T-helper 17 cell (primary cell): ENCODE results near the gene BTBD9. TPM values are rescaled to one million over a fixed set of nuclear protein-coding genes. Genes with fewer than 3 reads are reported as not detected.
A peak's percentile ranks its signal among the peaks of the same experiment; 100 is the strongest.

Experiments
- ATAC-seq: fragments of 150-1000 bp; cut with Tn5 transposase; 2 replicates; pipeline ENCODE4 v1.10.0; 2021; ENCODE audit warnings: mild to moderate bottlenecking, moderate library complexity
- DNase-seq, 3 donors: peaks; one replicate each; pipeline versions ENCODE4 v3.0.0 to v3.0.0-alpha.2; 2020 to 2021
- H3K9me3 ChIP-seq: one replicate; pipeline ENCODE4 v1.7.0; 2013; ENCODE audit warnings: low read length, mild to moderate bottlenecking; ENCODE audit not compliant: control insufficient read depth, poor library complexity, severe bottlenecking
- H3K27ac Mint-ChIP-seq: one replicate; pipeline ENCODE4 v1.8.0; 2022; ENCODE audit warnings: mild to moderate bottlenecking, moderate library complexity, mixed read lengths
- H3K27me3 Mint-ChIP-seq: one replicate; pipeline ENCODE4 v1.8.0; 2022; ENCODE audit warnings: mixed read lengths
- H3K36me3 Mint-ChIP-seq: one replicate; pipeline ENCODE4 v1.8.0; 2022; ENCODE audit warnings: low read depth, mixed read lengths
- H3K4me1 Mint-ChIP-seq: one replicate; pipeline ENCODE4 v1.8.0; 2022; ENCODE audit warnings: mild to moderate bottlenecking, mixed read lengths
- H3K4me3 Mint-ChIP-seq: one replicate; pipeline ENCODE4 v1.8.0; 2022; ENCODE audit warnings: mild to moderate bottlenecking, moderate library complexity, mixed read lengths
- total RNA-seq, 4 donors: library from RNA in 2 of 4; stranded (reverse) in 2 of 4; gene quantifications; one replicate each; pipeline ENCODE4 v1.2.3 and lab custom pipeline; 2022 to 2026

BTBD9 gene
- total RNA-seq, 2 donors from 2014 or later: 61.3 to 63.5 TPM

- H3K27me3 Mint-ChIP-seq: no peaks in the 10 kb centered on the region
- H3K9me3 ChIP-seq: no peaks in the 10 kb centered on the region
- ATAC-seq (no peak), DNase-seq (no peak)
- H3K4me1 Mint-ChIP-seq: peaks cover 3% of the 10 kb centered on the region
- no peaks in the 10 kb centered on the region for H3K36me3 Mint-ChIP-seq
- H3K4me3 Mint-ChIP-seq: no peak overlapping the region
- H3K27ac Mint-ChIP-seq: no peak overlapping the region
These were observed 476.3 kb downstream of the BTBD9 start for GRCh38 chr6:38163186-38164130.

- H3K27ac Mint-ChIP-seq: no peak overlapping the region
These were observed 477.1 kb downstream of the BTBD9 start for GRCh38 chr6:38162493-38163185.

GRCh38 chr6:38161754-38162492 is 477.8 kb downstream of the BTBD9 start:
- ATAC-seq (no peak), DNase-seq (no peak)
- H3K27ac Mint-ChIP-seq: no peak overlapping the region
- H3K4me1 Mint-ChIP-seq: peaks cover 3% of the 10 kb centered on the region
- H3K4me3 Mint-ChIP-seq: no peak overlapping the region
- no peaks in the 10 kb centered on the region for H3K9me3 ChIP-seq
- H3K27me3 Mint-ChIP-seq: no peaks in the 10 kb centered on the region
- H3K36me3 Mint-ChIP-seq: no peaks in the 10 kb centered on the region

More at GRCh38 chr6:38162493-38163185, 477.1 kb downstream of the BTBD9 start:
- DNase-seq (no peak), ATAC-seq (no peak)
- Mint-ChIP-seq H3K36me3 (no peaks in the 10 kb centered on the region), H3K4me1 (peaks cover 3% of the 10 kb centered on the region), H3K4me3 (no peak overlapping the region), H3K27me3 (no peaks in the 10 kb centered on the region)
- no peaks in the 10 kb centered on the region for H3K9me3 ChIP-seq

DNA sequence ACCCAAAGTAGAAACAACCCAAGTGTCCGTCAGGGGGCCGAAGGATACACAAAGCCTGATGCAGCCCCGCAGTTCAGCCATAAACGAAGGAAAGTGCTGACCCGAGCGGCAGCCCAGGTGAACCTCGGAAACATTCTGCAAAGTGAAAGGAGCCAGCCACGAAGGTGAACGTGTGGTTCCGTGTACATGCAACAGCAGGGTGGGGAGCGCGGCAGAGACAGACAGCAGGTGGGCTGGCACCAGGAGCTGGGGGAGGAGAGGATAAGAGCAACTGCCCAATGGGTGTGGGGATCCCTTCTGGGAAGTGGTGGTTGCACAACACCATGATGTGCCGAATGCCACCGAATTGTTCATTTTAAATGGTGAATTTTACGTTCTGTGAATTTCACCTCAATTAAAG is 478.4 kb downstream of the BTBD9 start:
- Mint-ChIP-seq H3K4me1 (peaks cover 3% of the 10 kb centered on the region), H3K4me3 (no peak overlapping the region), H3K36me3 (no peaks in the 10 kb centered on the region), H3K27me3 (no peaks in the 10 kb centered on the region), H3K27ac (no peak overlapping the region)
- ATAC-seq (no peak), DNase-seq (no peak)
- H3K9me3 ChIP-seq: no peaks in the 10 kb centered on the region

DNA sequence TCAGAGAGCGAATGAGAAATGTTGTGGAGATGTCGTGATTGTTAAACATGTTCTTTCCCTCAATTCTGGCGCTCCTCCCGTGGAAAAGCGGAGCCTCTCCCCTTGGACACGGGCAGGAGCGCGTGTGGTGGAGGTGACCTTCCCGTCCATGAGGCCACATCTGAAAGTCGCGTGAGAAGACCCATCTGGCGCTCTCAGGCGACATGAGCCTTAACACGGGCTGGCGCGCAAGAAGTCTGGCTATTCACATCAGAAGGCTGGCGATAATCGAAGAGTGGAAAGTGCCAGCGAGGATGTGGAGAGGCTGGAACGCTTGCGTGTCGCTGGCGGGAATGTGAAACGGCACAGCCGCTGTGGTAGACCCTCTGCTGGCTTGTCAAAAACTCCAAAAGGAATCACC is 478.9 kb downstream of the BTBD9 start:
- Mint-ChIP-seq H3K36me3 (no peaks in the 10 kb centered on the region), H3K4me3 (no peak overlapping the region), H3K27ac (no peak overlapping the region), H3K27me3 (no peaks in the 10 kb centered on the region), H3K4me1 (peaks cover 6% of the 10 kb centered on the region)
- H3K9me3 ChIP-seq: no peaks in the 10 kb centered on the region
- ATAC-seq: no peak
- DNase-seq: no peak

- no peak overlapping the region for H3K4me3 Mint-ChIP-seq
- H3K4me1 Mint-ChIP-seq: peaks cover 12% of the 10 kb centered on the region
- DNase-seq (no peak), ATAC-seq (no peak)
- H3K9me3 ChIP-seq: no peaks in the 10 kb centered on the region
- no peaks in the 10 kb centered on the region for H3K27me3 Mint-ChIP-seq
- no peaks in the 10 kb centered on the region for H3K36me3 Mint-ChIP-seq
- no peak overlapping the region for H3K27ac Mint-ChIP-seq
These were observed 480.1 kb downstream of the BTBD9 start for GRCh38 chr6:38159596-38159995.

GRCh38 chr6:38158762-38159350 is 480.9 kb downstream of the BTBD9 start:
- H3K4me1 Mint-ChIP-seq: peaks cover 12% of the 10 kb centered on the region
- no peaks in the 10 kb centered on the region for H3K36me3 Mint-ChIP-seq
- no peak overlapping the region for H3K4me3 Mint-ChIP-seq
- H3K9me3 ChIP-seq: no peaks in the 10 kb centered on the region
- ATAC-seq: no peak
- H3K27ac Mint-ChIP-seq: no peak overlapping the region
- H3K27me3 Mint-ChIP-seq: no peaks in the 10 kb centered on the region
- DNase-seq: no peak

DNA sequence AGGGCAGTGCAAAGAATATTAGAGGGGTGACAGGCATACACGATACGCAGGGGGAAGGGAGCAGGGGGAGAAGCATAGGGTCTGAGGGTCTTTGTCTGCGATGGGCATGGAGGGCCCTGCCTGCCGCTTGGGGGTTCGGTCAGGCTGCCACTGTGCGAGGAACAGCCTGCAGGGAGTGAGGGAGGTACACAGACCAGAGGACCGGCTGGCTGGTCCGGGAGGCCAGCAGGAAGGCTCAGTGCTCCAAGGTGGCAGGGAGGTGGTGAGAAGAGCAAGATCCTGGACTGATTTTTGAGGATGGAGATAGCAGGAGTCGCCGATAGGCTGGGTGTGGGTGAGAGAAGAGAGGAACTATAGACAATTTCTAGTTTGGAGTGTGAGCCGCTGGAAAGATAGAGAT is 481.8 kb downstream of the BTBD9 start:
- Mint-ChIP-seq H3K4me1 (peaks cover 12% of the 10 kb centered on the region), H3K27ac (peak overlapping the region; percentile 0), H3K27me3 (no peaks in the 10 kb centered on the region), H3K36me3 (no peaks in the 10 kb centered on the region), H3K4me3 (no peak overlapping the region)
- ATAC-seq (no peak), DNase-seq (no peak)
- H3K9me3 ChIP-seq: no peaks in the 10 kb centered on the region

DNA sequence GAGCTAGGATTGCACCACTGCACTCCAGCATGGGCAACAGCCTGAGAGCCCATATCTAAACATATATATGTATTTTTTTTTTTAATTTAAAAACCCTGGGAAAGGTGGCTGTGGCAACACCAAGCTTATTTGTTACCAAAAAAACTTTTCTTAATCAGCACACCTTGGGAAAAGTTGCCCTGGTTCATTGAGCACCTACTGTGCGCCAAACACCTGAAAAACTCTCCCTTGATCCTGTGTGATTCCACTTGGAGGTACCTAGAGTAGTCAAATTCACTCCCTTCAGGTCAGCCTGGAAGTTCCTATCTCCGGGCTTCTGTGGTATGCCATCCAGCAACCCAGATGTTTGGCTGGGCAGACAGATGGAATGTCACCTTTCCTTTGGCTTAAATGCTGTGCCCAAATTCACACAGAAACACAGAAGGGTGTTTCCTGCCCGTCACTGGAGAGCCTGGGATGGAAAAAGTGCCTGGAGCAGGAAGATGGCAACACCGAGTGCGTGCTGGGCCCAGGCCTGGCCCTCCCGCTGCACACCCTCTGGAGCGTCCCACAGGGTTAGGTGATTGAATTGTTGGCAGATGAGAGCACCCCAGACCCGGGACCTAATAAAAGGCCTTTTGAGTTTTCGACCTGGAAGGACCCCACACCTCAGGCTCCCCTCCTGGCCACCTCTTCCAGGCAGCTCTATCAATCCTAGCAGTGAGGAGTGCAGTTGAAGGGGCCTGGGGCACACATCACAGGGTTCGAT is 482.7 kb downstream of the BTBD9 start:
- H3K9me3 ChIP-seq: no peaks in the 10 kb centered on the region
- Mint-ChIP-seq H3K27me3 (no peaks in the 10 kb centered on the region), H3K4me1 (peaks cover 12% of the 10 kb centered on the region), H3K27ac (peak overlapping the region; percentile 0), H3K4me3 (peak overlapping the region; percentile 34), H3K36me3 (no peaks in the 10 kb centered on the region)
- DNase-seq: no peak
- ATAC-seq: no peak

DNA sequence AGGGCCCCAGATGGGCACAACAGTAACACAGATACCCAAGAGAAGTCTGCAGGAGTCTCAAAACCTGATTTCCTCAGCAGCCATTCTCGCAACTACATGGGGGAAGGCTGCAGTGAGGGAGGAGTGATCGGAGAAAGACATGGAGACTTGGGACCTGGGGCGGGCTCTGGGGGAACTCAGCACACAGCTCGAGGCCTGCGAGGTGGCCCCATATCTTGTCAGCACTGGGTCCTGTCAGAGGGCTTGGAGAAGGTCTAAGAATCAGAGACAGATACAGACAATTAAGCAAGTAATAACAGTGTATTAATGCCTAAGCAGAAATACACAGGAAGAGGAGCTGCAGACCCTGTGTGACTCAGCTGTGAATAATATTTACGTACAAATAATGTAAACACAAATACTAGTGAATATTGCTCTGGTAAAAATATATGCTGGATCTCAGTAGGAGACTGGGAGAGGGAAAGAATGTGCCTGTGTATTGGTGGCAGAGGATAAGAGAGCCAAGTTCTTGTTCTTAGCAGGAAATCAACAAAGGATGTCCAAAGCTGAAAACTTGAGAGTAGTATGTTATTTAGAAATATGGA is 484.0 kb downstream of the BTBD9 start:
- Mint-ChIP-seq H3K27ac (peak overlapping the region; percentile 75), H3K4me3 (no peak overlapping the region), H3K4me1 (peaks cover 10% of the 10 kb centered on the region), H3K36me3 (no peaks in the 10 kb centered on the region), H3K27me3 (no peaks in the 10 kb centered on the region)
- DNase-seq (no peak), ATAC-seq (no peak)
- H3K9me3 ChIP-seq: no peaks in the 10 kb centered on the region

DNA sequence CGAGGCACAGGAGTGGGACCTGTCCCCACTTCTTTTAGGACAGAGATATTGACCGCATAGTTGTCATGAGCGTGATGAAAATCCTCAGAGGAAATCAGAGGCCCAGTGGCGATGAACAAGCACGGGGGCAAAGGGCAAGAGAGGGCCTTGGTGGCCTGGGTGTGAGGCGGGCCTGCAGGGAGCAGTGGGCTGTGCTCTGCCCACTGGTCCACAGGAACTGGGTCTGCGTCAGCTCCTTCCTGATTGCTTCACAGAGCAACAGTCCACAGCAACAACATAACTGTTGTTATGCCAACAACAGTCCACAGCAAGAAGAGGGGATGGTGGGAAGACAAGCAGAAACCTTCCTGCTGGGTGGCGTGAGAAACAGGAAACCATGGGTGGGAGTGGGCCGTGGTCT is 484.6 kb downstream of the BTBD9 start:
- H3K9me3 ChIP-seq: no peaks in the 10 kb centered on the region
- H3K27ac Mint-ChIP-seq: peak overlapping the region; percentile 75
- no peak overlapping the region for H3K4me3 Mint-ChIP-seq
- peaks cover 13% of the 10 kb centered on the region for H3K4me1 Mint-ChIP-seq
- no peak for ATAC-seq
- no peaks in the 10 kb centered on the region for H3K27me3 Mint-ChIP-seq
- H3K36me3 Mint-ChIP-seq: no peaks in the 10 kb centered on the region
- no peak for DNase-seq

GRCh38 chr6:38154731-38155130 is 485.0 kb downstream of the BTBD9 start:
- Mint-ChIP-seq H3K27me3 (no peaks in the 10 kb centered on the region), H3K36me3 (no peaks in the 10 kb centered on the region), H3K4me3 (no peak overlapping the region), H3K27ac (peak overlapping the region; percentile 75), H3K4me1 (peaks cover 13% of the 10 kb centered on the region)
- H3K9me3 ChIP-seq: no peaks in the 10 kb centered on the region
- ATAC-seq (no peak), DNase-seq (no peak)
